GM19240 (cell line): ENCODE measurements around the gene BAHCC1.
A peak's percentile ranks its signal among the peaks of the same experiment; 100 is the strongest.

Experiments
- DNase-seq: peaks from one replicate; pipeline ENCODE4 v3.0.0; 2011; ENCODE audit warnings: low spot score; ENCODE audit not compliant: insufficient read length

BAHCC1 gene

GRCh38 chr17:81479175-81480071 is 84.2 kb downstream of the BAHCC1 start:
- DNase-seq, result no peak

GRCh38 chr17:81480140-81481072 is 85.1 kb downstream of the BAHCC1 start:
- DNase-seq, result no peak

DNA sequence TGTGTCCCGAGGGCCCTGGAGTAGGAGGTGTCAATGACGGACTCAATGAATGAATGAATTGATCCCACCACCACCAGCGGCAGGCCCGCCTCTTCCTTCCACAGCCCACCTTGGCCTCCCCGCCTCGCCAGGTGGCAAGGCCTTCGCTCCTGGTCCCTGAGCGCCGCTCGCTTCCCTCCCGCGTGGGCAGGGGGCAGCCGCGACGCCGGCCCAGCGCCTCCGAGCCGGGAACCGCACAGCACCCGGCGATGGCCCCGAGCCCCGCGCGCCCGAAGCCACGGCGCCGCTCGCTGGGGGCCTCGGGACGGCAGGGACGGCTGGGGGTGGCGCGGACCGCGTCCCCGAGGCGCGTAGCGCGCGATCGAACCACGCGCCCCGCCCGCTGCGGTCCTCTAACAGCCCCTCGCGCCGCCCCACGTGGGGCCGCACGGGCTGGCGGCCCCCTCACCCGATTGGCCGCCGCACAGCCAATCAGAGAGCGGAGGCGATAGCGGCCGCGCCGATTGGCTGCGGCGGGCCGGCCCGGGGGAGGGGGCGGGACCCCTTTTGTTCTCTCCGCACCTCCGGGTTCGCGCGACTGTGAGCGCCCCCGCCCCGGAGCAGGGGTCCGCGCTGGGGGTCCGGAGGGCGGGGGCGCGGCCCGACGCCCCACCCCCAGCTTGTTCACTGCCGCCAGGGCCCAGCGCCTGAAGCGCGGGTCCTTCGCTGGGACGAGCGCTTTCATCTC is 86.0 kb downstream of the BAHCC1 start:
- DNase-seq, result no peak

- DNase-seq, result no peak
Measured at GRCh38 chr17:81481815-81482505, 86.7 kb downstream of the BAHCC1 start.

DNA sequence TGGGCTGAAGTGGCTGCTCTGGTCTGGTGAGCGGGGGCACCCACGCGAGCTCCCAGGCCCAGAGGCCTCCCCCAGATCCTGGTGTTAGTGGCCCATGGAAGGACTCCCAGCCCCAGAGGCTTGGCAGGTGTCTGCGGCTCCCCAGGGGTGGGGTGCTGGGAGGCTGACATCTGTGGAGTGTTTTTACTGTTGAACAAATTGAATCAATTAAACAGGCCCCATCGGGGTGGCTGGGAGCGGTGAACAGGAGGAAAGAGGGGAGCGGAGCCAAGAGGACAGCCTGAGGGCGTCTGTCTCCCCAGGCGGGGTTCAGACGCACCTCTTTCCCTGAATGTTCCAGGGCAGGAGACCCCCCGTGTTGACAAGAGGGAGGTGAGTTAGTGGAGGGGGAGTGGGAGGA is 87.4 kb downstream of the BAHCC1 start:
- DNase-seq, result no peak

DNA sequence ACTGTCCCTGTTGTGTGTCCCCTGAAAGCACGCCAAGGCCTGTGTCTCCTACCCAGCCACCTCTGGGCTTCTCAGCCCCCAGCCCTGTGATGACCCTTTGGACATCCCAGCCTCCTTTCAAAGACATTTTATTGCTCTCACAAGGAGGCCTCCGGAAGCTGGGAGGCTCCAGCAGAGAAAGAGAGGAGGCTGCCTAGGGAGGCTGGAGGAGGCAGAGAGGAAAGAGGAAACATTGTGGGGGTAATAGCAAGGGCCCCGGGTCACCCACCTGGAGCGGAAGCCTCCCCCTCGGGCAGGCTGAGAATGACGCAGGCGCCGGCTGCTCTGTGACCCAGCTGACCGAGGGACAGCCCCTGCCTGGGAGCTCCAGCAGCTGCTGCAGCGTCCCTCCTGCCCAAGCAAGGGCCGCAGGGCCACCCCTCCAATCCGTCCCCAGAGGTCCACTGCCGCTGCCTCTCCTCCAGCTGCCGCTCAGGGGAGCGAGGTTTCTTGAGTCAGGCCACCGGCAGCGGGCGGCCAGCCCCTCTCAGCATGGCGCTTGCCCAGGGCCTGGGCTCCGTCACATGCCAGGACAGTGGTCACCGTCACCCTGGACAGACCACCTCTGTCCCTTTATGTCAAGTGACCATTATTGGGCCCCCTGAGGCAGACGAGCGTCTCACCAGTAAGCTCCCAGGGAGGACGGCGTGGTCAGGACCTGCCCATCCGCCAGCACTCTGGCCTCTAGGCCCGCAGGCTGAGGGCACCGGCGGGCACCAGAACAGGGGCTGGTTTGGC is 88.0 kb downstream of the BAHCC1 start:
- no peak for DNase-seq

GRCh38 chr17:81483862-81484194 is 88.6 kb downstream of the BAHCC1 start:
- DNase-seq, result no peak

GRCh38 chr17:81484195-81484979 is 89.1 kb downstream of the BAHCC1 start:
- peak; percentile 91 for DNase-seq

DNA sequence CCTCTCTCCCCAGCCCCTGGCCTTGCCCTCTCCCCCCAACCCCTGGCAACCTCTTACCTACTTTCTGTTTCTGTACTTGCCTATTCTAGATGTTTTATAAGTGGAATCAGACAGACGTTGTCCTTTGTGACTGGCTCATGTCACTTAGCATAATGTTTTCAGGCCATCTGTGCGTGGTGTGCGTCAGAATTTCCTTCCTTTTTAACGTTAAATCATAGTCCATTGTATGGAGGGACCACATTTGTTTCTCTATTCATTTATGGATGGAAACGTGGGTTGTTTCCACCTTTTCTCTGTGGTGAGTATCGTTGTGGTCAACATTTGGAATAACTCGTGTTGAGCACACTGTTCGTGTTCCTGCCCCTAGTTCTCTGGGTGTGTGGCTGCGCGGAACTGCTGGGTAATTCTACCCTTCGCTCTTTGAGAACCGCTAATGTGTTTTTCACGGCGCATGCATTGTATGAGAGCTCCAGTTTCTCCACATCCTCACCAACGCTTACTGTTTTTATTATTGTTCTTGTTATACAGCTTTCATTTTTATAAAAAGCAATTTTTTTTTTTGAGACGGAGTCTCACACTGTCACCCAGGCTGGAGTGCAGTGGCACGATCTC is 91.0 kb downstream of the BAHCC1 start:
- DNase-seq, result no peak

- no peak for DNase-seq
Measured at GRCh38 chr17:81487089-81487486, 91.8 kb downstream of the BAHCC1 start.

- peak; percentile 83 for DNase-seq
Measured at GRCh38 chr17:81487487-81488275, 92.4 kb downstream of the BAHCC1 start.

- DNase-seq, result no peak
Measured at GRCh38 chr17:81488276-81488860, 93.1 kb downstream of the BAHCC1 start.

DNA sequence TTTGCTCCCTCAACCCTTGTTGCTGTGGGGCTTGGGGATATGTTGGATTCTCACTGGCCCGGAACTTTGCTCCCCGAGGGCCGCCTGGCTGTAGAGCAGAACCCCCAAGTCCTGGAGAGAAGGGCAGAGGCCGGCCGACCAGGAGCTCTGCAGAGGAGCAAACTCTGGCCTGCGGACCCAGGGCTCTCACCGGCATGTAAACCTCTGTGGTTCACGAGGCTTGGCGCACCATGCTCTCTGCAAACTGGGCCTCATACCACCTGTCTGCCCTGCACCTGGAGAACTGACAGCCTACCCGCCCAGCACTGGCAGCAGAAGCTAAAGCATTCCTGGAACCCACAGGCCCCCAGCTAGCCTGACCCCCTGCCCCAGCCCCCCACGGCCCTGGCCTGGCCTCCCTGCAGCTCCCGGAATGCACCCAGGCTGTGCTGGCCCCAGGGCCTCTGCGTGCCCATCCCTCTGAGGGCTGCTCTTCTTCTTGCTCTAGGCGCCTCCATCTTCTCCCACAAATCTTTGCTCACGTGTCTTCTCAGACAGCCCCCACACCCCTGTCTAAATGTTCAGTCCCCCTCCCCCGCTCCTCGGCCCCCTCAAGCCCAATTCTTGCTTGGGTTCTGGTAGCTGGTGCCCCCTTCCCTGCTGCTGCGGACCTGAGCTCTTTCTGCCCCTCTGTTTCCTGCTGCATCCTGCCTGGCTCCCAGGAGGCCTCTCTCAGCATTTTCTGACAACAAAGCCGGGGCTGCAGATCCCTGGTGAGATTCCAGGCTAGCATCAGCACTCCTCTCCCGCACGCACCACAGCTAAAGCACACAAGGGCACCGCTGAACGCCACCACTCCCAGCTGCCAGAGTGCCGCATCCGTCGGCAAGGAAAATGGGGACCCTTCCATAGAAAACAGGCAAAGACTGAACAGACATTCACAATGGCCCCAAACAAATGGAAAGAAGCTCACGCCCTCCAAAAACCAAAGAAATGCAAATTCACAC is 94.0 kb downstream of the BAHCC1 start:
- DNase-seq, result no peak

- no peak for DNase-seq
Measured at GRCh38 chr17:81489998-81490992, 95.0 kb downstream of the BAHCC1 start.

DNA sequence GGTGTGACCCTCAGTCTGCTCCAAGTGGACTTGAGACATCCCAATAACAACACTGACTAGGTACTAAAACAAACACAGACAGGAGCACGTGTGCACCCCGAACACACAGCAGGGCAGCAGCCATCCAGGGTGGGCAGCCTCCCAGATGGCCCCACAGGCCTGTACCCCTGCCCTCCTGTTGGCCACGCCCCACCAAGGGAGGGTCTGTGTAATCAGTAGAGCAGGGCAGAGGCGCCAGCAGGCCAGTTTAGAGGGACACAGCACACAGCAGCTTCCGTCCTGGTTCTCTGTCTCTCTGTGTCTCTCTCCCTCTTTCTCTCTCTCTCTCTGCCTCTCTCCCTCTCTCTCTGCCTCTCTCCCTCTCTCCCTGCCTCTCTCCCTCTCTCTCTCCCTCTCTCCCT is 95.9 kb downstream of the BAHCC1 start:
- DNase-seq, result no peak
